Daoy (cell line): ENCODE data around the gene RBFOX2. TPM values are rescaled to one million over a fixed set of nuclear protein-coding genes. Genes with fewer than 3 reads are reported as not detected.
"Not testable (repeated sequence)": the region's sequence is repeated elsewhere in the genome, so short reads cannot be mapped to it uniquely, and the experiment has no call there.

Experiments used
- DNase-seq: peaks from one replicate; pipeline ENCODE4 v3.0.0-alpha.2; 2015; ENCODE audit warnings: low read depth
- total RNA-seq: library from RNA; depleted of rRNA; stranded (reverse); fragments of >200 nt; shearing (Covaris generic); gene quantifications from 2 replicates; pipeline ENCODE4 v1.2.3, GENCODE V29; 2014

The RBFOX2 gene
- total RNA-seq, 1 experiment from 2014 or later: 83.1 TPM

DNA sequence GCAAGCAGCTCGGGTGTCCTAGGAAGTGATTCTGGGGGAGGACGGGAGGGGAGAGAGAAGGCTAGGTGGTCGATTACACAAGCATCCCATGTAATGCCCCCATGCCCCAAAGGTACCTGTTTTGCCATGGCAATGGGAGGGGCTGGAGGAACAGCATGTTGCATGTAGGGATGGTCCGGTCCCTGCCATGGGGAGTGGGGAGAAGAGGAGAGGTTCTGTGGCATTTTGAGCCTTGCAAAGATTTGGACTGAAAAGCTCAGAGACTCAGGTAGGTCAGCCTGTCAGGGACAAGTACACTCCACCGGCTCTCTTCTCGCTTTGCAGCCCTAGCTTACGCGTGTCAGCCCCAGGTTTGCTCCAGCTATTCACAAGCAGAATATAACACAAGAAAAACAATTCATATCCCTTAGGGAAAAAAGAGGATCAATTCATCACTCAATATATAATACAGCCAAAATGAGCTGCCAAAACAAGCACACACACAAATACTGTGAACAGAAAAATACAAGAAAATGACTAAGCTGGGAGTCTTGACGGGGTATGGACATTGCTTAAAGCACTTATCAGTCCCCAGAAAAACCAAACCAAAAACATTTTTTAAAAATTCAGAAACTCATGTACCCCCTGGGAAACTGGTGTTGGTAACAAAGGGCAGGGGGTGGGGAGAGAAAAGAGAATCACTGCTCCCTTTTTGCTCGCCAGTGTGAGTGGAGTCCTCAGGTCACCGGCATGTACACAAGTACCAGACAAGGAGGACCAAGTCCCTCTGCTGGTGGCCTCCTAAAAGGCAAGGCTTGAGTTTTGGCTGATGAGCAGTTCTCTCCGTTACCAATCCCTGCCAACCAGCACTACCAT is 289.3 kb downstream of the RBFOX2 start:
- DNase-seq: no peak

- not testable (repeated sequence) for DNase-seq
Measured at GRCh38 chr22:35737886-35738285, 290.7 kb downstream of the RBFOX2 start.

GRCh38 chr22:35736701-35737100 is 291.9 kb downstream of the RBFOX2 start:
- no peak for DNase-seq

DNA sequence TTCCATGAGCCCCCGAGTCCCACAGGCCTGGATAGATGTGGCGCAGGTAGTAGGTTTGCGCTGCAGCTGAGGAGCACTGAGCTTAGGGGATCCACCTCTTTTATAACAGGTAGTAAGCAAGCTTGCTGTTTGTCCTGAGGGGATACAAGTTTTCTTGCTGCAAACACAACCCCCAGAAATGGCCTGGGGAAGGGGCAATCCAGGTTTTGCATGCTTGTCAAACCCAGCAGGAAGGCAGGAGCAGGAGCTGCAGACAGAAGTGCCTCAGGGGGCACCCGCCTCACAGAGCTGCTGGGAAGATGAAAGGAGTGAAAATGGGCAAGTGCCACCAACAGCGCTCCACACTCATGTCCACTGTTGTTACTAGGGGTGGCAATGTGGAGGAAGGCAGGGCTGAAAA is 292.5 kb downstream of the RBFOX2 start:
- DNase-seq: no peak

DNA sequence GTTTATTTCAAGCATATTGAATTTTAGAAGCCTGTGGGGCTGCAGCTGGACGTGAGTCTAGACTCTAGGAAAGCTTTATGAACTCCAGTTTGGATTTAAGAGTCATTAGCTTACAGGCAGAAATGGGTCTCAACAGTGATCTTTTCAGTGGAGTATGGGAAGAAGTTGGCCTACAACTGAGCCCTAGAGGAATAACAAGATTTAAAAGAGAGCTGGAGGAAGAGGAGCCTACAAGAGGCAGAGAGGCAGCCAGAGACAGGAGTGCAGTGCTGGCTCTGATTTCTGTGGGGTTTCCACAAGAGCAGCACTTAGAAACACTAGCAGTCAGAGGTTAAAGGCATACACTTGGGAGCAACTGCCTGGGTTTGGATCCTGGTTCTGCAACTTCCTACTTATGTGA is 293.1 kb downstream of the RBFOX2 start:
- DNase-seq: no peak

DNA sequence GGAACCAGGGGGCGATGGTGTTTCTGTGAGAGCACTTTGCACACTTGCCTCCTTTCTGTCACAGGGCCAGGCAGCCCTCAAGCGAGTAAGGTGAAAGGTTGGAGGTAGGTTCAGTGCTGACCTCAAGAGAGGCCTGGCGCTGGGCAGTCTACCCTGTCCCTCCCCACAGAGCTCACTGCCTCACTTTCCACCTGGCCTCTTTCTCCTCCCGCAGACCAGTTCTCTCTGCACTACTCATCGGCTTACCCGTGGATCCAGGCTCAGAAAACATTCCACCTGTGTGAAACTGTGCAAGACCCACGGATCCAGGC is 294.2 kb downstream of the RBFOX2 start:
- DNase-seq: no peak

DNA sequence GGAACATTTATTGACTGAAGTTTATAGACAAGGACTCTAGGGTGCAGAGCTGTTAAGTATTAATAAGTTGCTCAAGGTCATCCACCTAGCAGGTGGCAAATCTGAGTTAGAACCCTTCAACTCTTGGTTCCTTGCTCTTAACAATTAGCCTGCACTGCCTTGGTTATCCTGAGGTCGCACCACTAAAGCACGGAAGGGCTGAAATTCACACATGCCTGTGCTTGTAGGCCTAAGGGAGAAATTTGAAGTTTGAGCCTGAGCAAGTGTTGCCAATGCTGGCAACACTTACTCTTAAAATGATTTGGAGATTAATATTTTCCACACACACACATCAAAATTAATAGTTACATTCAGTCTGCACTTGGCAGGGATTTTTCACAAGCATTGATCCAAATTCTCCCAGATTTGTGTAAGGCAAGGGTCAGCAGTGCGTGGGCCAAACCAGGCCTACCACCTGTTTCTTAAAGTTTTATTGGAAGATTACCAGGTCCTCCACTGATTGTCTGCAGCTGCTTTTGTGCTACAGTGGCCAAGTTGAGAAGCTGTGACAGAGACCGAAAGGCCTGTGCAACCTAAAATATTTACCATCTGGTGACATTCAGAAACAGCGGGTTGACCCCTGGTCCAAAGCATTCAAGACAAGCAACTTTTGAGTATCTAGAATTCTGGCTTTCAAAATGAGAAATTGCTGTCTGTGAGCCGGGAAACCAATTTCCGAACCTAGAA is 294.7 kb downstream of the RBFOX2 start:
- no peak for DNase-seq

- DNase-seq: no peak
Measured at GRCh38 chr22:35733036-35733435, 295.6 kb downstream of the RBFOX2 start.

GRCh38 chr22:35732116-35732515 is 296.5 kb downstream of the RBFOX2 start:
- no peak for DNase-seq

- DNase-seq: no peak
Measured at GRCh38 chr22:35731321-35731720, 297.3 kb downstream of the RBFOX2 start.

- no peak for DNase-seq
Measured at GRCh38 chr22:35729309-35729698, 299.3 kb downstream of the RBFOX2 start.

DNA sequence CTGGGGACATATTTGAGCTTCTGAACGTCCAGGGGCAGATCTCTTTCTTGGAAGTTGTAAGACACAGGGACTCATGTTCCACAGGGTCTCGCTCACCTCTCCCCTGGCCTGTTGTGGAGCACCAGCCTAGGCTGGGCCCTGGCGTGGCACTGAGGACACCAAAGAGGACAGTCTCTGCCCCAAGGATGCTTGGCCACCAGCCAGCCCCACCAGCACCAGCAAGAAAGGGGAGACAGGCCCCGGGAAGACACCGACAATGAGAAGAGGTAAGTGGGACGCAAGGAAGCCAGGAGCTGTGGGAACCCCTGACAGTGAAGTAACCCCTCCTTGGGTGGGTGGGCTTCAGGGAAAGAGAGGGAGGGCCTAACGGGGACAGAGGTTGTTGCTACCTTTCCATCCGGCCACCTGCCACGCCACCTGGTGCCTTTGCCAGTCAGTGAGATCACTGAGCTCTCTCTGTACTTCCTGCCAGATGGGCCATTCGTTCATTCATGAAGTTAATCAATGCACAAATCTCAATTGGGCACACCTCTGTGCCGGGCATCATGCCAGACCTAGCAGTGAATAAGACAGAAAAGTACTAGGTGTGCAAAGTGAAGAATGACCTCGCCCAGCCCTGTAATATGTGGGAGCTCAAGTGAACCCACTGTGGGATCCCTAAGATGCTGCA is 299.9 kb downstream of the RBFOX2 start:
- DNase-seq: no peak

DNA sequence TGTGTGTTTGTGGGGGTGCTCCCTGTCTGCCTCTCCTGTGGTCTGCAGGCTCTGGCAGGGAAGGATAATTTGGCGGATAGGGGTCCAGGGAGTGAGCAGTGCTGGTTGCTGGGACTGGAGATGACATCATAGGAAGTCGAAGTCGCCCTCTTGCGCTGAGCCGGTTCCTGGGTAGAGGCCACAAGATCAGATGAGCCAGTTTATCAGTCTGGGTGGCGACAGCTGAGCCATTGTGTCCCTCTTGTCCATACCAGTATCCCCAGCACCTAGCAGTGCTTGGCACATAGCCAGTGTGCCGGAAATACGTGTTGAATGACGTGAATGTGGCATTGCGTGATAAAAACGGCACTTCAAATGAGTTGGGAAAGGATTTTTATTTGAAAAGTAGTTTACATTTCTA is 301.2 kb downstream of the RBFOX2 start:
- no peak for DNase-seq

GRCh38 chr22:35726933-35727332 is 301.7 kb downstream of the RBFOX2 start:
- no peak for DNase-seq

GRCh38 chr22:35726398-35726797 is 302.2 kb downstream of the RBFOX2 start:
- no peak for DNase-seq

- DNase-seq: no peak
Measured at GRCh38 chr22:35725521-35725920, 303.1 kb downstream of the RBFOX2 start.

GRCh38 chr22:35721960-35722359 is 306.7 kb downstream of the RBFOX2 start:
- DNase-seq: no peak

- no peak for DNase-seq
Measured at GRCh38 chr22:35719212-35719875, 309.3 kb downstream of the RBFOX2 start.

DNA sequence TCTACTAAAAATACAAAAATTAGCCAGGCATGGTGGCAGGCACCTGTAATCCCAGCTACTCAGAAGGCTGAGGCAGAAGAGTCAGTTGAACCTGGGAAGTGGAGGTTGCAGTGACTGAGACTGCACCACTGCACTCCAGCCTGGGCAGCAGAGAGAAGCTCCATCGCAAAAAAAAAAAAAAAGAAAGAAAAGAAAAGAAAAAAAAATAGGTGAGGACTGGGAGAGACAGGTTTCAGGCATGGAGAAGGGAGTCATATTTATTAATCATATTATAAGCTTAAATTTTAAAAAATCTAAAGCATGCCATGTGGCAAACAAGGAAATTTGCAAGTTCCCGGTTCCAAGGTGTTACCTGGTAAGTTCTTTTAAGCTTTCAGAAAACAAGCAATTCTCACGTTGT is 311.1 kb downstream of the RBFOX2 start, which contains the start of gene APOL5:
TSS of gene APOL5 (plus strand) at position 301 of the 400 bp plus-strand sequence. CDS start at position 301, 0 bp downstream.
- DNase-seq: no peak

DNA sequence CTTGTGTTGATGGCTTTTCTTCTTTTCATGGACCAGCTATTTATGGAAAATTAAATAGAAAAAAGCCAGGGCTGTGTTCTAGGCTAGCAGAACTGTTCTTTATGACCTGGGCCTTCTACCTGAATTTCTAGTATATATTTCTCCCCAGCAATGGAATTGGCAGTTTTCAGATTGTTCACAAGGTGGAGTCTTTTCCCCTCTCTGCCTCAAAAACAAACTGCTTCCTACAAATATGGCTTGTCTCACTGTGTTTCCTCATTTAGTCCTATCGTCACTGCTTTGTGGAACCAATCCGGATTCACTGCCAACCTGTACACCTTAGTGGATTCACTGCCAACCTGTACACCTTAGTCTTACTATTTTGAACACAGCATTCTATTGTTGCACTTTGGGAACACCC is 316.0 kb downstream of the RBFOX2 start:
- DNase-seq: no peak

DNA sequence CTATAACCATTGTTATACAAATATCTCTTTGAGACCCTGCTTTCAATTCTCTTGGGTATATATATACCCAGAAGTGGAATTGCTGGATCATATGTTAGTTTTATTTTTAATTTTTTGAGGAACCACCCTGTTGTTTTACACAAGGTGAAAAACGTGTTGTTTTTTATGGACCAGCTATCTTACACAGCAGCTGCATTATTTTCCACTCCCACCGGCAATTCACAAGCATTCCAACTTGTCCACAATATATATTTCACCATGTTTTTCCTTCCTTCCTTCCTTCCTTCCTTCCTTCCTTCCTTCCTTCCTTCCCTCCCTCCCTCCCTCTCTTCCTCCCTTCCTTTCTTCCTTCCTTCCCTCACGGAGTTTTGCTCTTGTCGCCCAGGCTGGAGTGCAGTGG is 317.3 kb downstream of the RBFOX2 start:
- no peak for DNase-seq

- DNase-seq: no peak
Measured at GRCh38 chr22:35708917-35709316, 319.7 kb downstream of the RBFOX2 start.
